Neural crest cell (in vitro differentiated cells): ENCODE results near the gene PRF1. TPM values are rescaled to one million over a fixed set of nuclear protein-coding genes. Genes with fewer than 3 reads are reported as not detected.

Experiments
- DNase-seq: peaks from one replicate; pipeline ENCODE4 v3.0.0; 2021; ENCODE audit warnings: low read depth, mixed read lengths, low spot score
- H3K27ac Mint-ChIP-seq: one replicate; pipeline ENCODE4 v1.8.0; 2021; ENCODE audit warnings: mild to moderate bottlenecking, mixed read lengths; ENCODE audit not compliant: unreplicated experiment
- H3K27me3 Mint-ChIP-seq: 2 replicates; pipeline ENCODE4 v1.8.0; 2021; ENCODE audit warnings: low read depth, mild to moderate bottlenecking, mixed read lengths
- H3K36me3 Mint-ChIP-seq: 2 replicates; pipeline ENCODE4 v1.8.0; 2021; ENCODE audit warnings: low read depth, mild to moderate bottlenecking, mixed read lengths
- H3K4me1 Mint-ChIP-seq: 2 replicates; pipeline ENCODE4 v1.8.0; 2021; ENCODE audit warnings: mixed read lengths
- H3K4me3 Mint-ChIP-seq: one replicate; pipeline ENCODE4 v1.8.0; 2021; ENCODE audit warnings: mild to moderate bottlenecking, mixed read lengths
- H3K9me3 Mint-ChIP-seq: 2 replicates; pipeline ENCODE4 v1.8.0; 2021; ENCODE audit warnings: mixed read lengths
- CTCF ChIP-seq: fragments of 200-600 bp; sonication (generic); conservative IDR thresholded peaks from 2 replicates; pipeline ENCODE4 v1.5.0; 2021; ENCODE audit warnings: antibody characterized with exemption, mild to moderate bottlenecking
- total RNA-seq: library from RNA; stranded (reverse); gene quantifications from 2 replicates; pipeline ENCODE4 v1.2.1, GENCODE V29; 2021

PRF1 gene
- total RNA-seq, 1 donor from 2014 or later: not detected

- DNase-seq: no peak
- H3K36me3 Mint-ChIP-seq: no peaks in the 10 kb centered on the region
- H3K27ac Mint-ChIP-seq: no peak overlapping the region
- H3K4me1 Mint-ChIP-seq: no peaks in the 10 kb centered on the region
- no peaks in the 10 kb centered on the region for H3K9me3 Mint-ChIP-seq
- TF ChIP-seq CTCF: no peak
- no peaks in the 10 kb centered on the region for H3K27me3 Mint-ChIP-seq
- H3K4me3 Mint-ChIP-seq: no peak overlapping the region
These were observed 1.6 kb upstream of the PRF1 start for GRCh38 chr10:70604106-70604505.

- H3K27ac Mint-ChIP-seq: no peak overlapping the region
- H3K9me3 Mint-ChIP-seq: no peaks in the 10 kb centered on the region
- H3K27me3 Mint-ChIP-seq: no peaks in the 10 kb centered on the region
- H3K36me3 Mint-ChIP-seq: no peaks in the 10 kb centered on the region
- no peak overlapping the region for H3K4me3 Mint-ChIP-seq
- no peak for DNase-seq
- TF ChIP-seq CTCF: no peak
- no peaks in the 10 kb centered on the region for H3K4me1 Mint-ChIP-seq
These were observed 884 bp upstream of the PRF1 start for GRCh38 chr10:70603449-70603801.

- Mint-ChIP-seq H3K27me3 (no peaks in the 10 kb centered on the region), H3K9me3 (no peaks in the 10 kb centered on the region), H3K27ac (no peak overlapping the region), H3K36me3 (no peaks in the 10 kb centered on the region), H3K4me1 (no peaks in the 10 kb centered on the region), H3K4me3 (no peak overlapping the region)
- no peak for DNase-seq
- no peak for TF ChIP-seq CTCF
These were observed 795 bp downstream of the PRF1 start for GRCh38 chr10:70601746-70602145.

- TF ChIP-seq CTCF: no peak
- no peaks in the 10 kb centered on the region for H3K36me3 Mint-ChIP-seq
- no peak overlapping the region for H3K27ac Mint-ChIP-seq
- H3K27me3 Mint-ChIP-seq: no peaks in the 10 kb centered on the region
- no peak overlapping the region for H3K4me3 Mint-ChIP-seq
- H3K9me3 Mint-ChIP-seq: no peaks in the 10 kb centered on the region
- H3K4me1 Mint-ChIP-seq: peaks cover 6% of the 10 kb centered on the region
- no peak for DNase-seq
These were observed 1.8 kb downstream of the PRF1 start for GRCh38 chr10:70600512-70601395.

- H3K4me1 Mint-ChIP-seq: peaks cover 7% of the 10 kb centered on the region
- H3K27ac Mint-ChIP-seq: peak overlapping the region; percentile 50
- no peak for TF ChIP-seq CTCF
- no peak overlapping the region for H3K4me3 Mint-ChIP-seq
- DNase-seq: no peak
- no peaks in the 10 kb centered on the region for H3K36me3 Mint-ChIP-seq
- H3K27me3 Mint-ChIP-seq: no peaks in the 10 kb centered on the region
- H3K9me3 Mint-ChIP-seq: no peaks in the 10 kb centered on the region
These were observed 2.8 kb downstream of the PRF1 start for GRCh38 chr10:70599791-70600190.
